ENCODE results near the gene RYR2. TPM values are rescaled to one million over a fixed set of nuclear protein-coding genes. Genes with fewer than 3 reads are reported as not detected.

The RYR2 gene
- total and polyA plus RNA-seq, 9 of the 15 experiments (the other 6 are each of a cell fraction or from before 2014, with no cell fraction given), result 0.03 to 0.42 (median 0.14) TPM

DNA sequence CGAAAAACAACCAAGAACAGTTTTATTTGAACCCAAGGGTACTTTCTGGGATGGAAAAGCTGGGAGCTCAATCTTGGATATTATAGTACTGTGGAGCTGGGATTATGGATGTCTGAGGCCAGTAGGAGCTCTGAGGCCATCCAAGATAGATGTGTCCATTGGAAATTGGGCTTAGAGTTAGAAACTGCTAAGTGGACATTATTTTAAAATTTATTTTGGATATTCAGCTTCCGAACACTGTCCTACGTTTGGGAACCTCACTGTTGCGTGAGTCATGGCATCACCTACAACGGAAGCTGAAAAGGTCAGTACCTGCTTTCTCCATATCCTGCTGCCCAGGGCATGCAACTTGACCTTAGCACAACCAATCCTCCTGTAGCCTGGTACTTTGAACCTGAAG, 61.0 kb downstream of the RYR2 start:
- H3K9me1 ChIP-seq (ENCODE audit: control insufficient read depth, insufficient read depth, low read length), result no peaks in the 10 kb centered on the region
- in situ Hi-C loops (cut with MboI) (no loop called here), intact Hi-C loops (cut with micrococcal nuclease) (no loop called here)
- no peaks in the 10 kb centered on the region; the same call in 1 of the 2 replicates for H4K20me1 ChIP-seq (replicated peaks; ENCODE audit: control insufficient read depth, insufficient read depth, low read length)
- TF ChIP-seq CBX8 (IDR thresholded peaks at IDR 0.05; ENCODE audit: borderline replicate concordance, extremely low read depth, low read depth, low read length, poor library complexity, severe bottlenecking) (no peak), EGR1 (conservative IDR thresholded peaks at IDR 0.05) (no peak), ZBTB49 (CRISPR knock-in tag; IDR thresholded peaks at IDR 0.05; ENCODE audit: borderline replicate concordance) (no peak), MAFG (tag; conservative IDR thresholded peaks at IDR 0.05) (peak; percentile 46), ZNF316 (IDR thresholded peaks at IDR 0.05) (peak; percentile 43), C11orf30 (IDR thresholded peaks at IDR 0.05; ENCODE audit: low read depth) (0 out of 2 replicates have a peak, but pooled peaks have one; percentile 12), MAFF (IDR thresholded peaks at IDR 0.05; ENCODE audit: low read length) (peak; percentile 11; the same call in 1 of the 2 replicates), KDM5B (IDR thresholded peaks at IDR 0.05; ENCODE audit: insufficient replicate concordance, low read depth, low read length) (no peak)
- H3K79me2 ChIP-seq (ENCODE audit: control insufficient read depth, insufficient read depth, low read length), result no peaks in the 10 kb centered on the region
- no peak overlapping the region for H3K9ac ChIP-seq (ENCODE audit: insufficient read depth in 1 of 2, low read depth in 2 of 2, low read length in 2 of 2)
- H3K36me3 ChIP-seq (ENCODE audit: control insufficient read depth, insufficient read depth, low read length), result no peaks in the 10 kb centered on the region
- BruUV-seq (replicated peaks), result no TSS peak
- no peaks in the 10 kb centered on the region for H3K9me3 ChIP-seq (replicated peaks; ENCODE audit: control insufficient read depth, insufficient read depth, low read depth, low read length)
- H3K4me3 ChIP-seq, result no peak overlapping the region
- 2% methylated on average over 5 of the region's 5 CpGs for WGBS (ENCODE audit: insufficient coverage, low coverage, missing lambda C conversion rate)
- ATAC-seq (no peak), DNase-seq (ENCODE audit: extremely low read depth in 1 of 4, low spot score in 3 of 4) (no peak), FAIRE-seq (no peak)
- ChIA-PET CTCF (ENCODE audit: low intra/inter-chr PET ratio) (no interaction called here), POLR2A (interaction anchor here (0.7 kb wide), 1 partner anchor 400 kb away, joined by 3 read pairs; no protein-coding TSS in a partner anchor)
- no peak overlapping the region for H3K27ac ChIP-seq (ENCODE audit: extremely low read depth, low read depth, low read length)
- no peaks in the 10 kb centered on the region for H3K4me1 ChIP-seq (replicated peaks in 1 of 2; ENCODE audit: control insufficient read depth in 2 of 2, insufficient read depth in 2 of 2, low read length in 2 of 2)
- H3K27me3 ChIP-seq (ENCODE audit: control insufficient read depth in 2 of 2, insufficient read depth in 2 of 2, low read length in 2 of 2), result peaks cover 20 to 49% of the 10 kb centered on the region in 2 experiments
- no peak overlapping the region for H2AFZ ChIP-seq (ENCODE audit: low read depth, low read length)
- H3K4me2 ChIP-seq (ENCODE audit: insufficient read depth, low read length), result no peak overlapping the region
